SJSA1 (cell line): ENCODE results near the gene CLCF1. TPM values are rescaled to one million over a fixed set of nuclear protein-coding genes. Genes with fewer than 3 reads are reported as not detected.

Experiments used
- DNase-seq, 2 experiments: peaks; one replicate each; pipeline ENCODE4 v3.0.0-alpha.2; 2015 to 2020; ENCODE audit warnings: low spot score in 2 of 2, low read depth in 1 of 2
- H3K27ac ChIP-seq: fragments of 250-450 bp; sonication (Bioruptor Pico); 2 replicates; pipeline ENCODE4 v1.5.1; 2020; ENCODE audit warnings: mild to moderate bottlenecking, moderate library complexity
- H3K27me3 ChIP-seq: fragments of 250-450 bp; sonication (Bioruptor Pico); replicated peaks from 2 replicates; pipeline ENCODE4 v1.5.1; 2020; ENCODE audit warnings: mild to moderate bottlenecking, moderate library complexity
- H3K36me3 ChIP-seq: fragments of 250-450 bp; sonication (Bioruptor Pico); 2 replicates; pipeline ENCODE4 v1.5.1; 2020; ENCODE audit warnings: mild to moderate bottlenecking
- H3K4me1 ChIP-seq: fragments of 250-450 bp; sonication (Bioruptor Pico); replicated peaks from 2 replicates; pipeline ENCODE4 v1.6.1; 2021; ENCODE audit warnings: mild to moderate bottlenecking
- H3K4me3 ChIP-seq: fragments of 250-450 bp; sonication (Bioruptor Pico); 2 replicates; pipeline ENCODE4 v1.5.1; 2020; ENCODE audit warnings: mild to moderate bottlenecking
- H3K9me3 ChIP-seq: fragments of 250-450 bp; sonication (Bioruptor Pico); replicated peaks from 2 replicates; pipeline ENCODE4 v1.5.1; 2020; ENCODE audit warnings: mild to moderate bottlenecking
- total RNA-seq: library from RNA; depleted of rRNA; stranded (reverse); fragments of >200 nt; shearing (Covaris generic); gene quantifications from 2 replicates; pipeline ENCODE4 v1.2.3, GENCODE V29; 2014

Gene CLCF1
- total RNA-seq, 1 experiment from 2014 or later = 9.4 TPM

DNA sequence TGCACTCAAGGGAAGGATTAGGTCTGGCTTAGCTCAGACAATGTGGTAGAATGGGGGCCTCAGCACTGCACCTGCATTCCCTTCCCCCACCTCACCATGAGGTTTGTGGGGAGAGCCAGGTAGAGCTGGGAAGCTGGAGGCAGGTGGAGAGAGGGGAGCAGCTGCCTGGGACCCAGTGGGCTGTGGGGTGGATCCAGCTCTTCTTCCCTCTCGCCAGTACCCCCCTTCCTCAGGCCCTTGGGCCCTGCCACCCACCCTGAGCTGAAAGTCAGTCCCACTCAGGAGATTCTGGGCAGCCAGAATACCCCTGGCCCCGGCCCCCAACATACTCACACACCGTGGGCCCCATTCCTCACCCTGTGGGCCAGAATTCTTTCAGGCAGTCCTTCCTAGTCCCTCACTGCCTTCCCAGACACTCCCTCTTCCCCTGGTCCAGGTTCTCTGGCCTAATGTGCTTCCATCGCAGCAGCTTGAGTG is 17.0 kb downstream of the CLCF1 start:
- no peak overlapping the region for H3K27ac ChIP-seq
- peaks cover 63% of the 10 kb centered on the region for H3K4me1 ChIP-seq
- DNase-seq = no peak

DNA sequence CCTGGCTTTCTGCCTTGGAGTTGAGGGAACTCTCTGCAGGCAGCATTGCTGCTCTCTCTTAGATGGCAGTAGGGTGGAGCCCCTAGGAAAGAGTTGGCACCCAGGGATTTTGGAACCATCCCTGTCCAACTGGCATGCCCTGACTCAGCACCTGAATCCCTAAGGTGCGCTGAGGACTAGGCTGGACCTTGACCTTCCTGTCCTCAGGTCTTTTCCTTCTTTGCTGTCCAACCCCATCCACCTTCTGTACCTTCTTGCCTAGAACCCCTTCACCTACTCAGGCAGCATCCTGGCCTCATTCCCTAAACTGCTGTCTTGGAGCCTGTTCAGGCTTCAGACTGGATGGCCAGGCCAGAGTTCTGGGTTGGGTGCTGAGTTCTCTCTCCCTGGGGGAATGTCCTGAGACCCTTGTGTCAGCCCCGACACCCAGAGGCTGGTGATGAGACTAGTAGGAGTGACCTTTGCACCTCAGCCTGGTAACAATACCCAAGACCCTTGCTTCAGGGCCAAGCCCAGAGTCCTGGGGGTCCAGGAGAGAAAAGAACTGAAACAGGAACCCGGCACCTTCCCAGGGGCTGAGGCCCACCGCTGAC is 17.5 kb downstream of the CLCF1 start:
- Histone ChIP-seq H3K36me3 (peaks cover 2% of the 10 kb centered on the region; the same call in 1 of the 2 replicates), H3K4me1 (peaks cover 65% of the 10 kb centered on the region)

More for the DNA sequence above, 17.0 kb downstream of the CLCF1 start:
- Histone ChIP-seq H3K36me3 (no peaks in the 10 kb centered on the region; the same call in 1 of the 2 replicates), H3K4me3 (no peak overlapping the region), H3K27me3 (no peaks in the 10 kb centered on the region), H3K9me3 (no peaks in the 10 kb centered on the region)

DNA sequence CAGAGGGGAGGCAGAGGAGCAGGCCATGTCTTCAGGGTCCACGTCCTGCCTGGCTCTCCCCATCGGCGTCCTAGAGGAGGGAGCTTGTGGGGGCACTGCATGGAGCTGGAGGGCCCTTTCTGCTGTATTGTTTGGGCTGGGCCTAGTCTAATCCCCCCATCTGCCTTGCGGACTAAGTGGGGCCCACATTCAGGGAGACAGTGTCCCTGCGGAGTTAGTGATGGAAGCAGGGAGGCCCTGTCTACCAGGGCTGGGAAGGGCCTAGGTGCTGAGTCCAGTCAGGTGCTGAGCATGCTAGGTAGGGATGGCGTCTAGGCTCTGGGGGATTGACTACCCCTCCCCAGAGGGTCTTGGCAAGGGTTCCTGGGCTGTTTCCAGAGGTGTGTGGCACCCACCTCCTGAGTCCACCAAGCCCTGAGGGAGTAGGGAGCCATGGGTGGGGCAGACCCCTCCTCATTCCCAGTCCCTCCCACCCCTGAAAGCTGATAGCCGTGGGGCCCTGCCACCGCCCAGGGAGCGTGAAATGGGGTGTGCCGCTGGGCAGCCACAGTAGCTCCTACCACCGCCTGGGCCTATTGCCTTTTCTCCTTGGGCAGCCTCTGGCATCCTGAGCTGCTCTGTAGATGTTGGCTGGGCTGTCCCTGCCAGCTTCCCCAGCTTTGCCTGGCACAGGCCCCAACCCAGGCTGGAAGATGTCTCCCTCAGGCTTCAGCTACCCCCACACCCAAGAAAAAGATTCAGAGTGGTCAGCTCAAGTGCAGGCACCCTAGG is 18.2 kb downstream of the CLCF1 start:
- Histone ChIP-seq H3K27me3 (no peaks in the 10 kb centered on the region), H3K36me3 (peaks cover 4% of the 10 kb centered on the region; the same call in 1 of the 2 replicates), H3K27ac (peak overlapping the region; percentile 95), H3K4me1 (peaks cover 65% of the 10 kb centered on the region), H3K4me3 (no peak overlapping the region), H3K9me3 (no peaks in the 10 kb centered on the region)
- DNase-seq = no peak

More for the DNA sequence above, 17.5 kb downstream of the CLCF1 start:
- H3K4me3 ChIP-seq = no peak overlapping the region
- H3K9me3 ChIP-seq = no peaks in the 10 kb centered on the region
- no peaks in the 10 kb centered on the region for H3K27me3 ChIP-seq
- no peak overlapping the region for H3K27ac ChIP-seq
- DNase-seq = no peak

DNA sequence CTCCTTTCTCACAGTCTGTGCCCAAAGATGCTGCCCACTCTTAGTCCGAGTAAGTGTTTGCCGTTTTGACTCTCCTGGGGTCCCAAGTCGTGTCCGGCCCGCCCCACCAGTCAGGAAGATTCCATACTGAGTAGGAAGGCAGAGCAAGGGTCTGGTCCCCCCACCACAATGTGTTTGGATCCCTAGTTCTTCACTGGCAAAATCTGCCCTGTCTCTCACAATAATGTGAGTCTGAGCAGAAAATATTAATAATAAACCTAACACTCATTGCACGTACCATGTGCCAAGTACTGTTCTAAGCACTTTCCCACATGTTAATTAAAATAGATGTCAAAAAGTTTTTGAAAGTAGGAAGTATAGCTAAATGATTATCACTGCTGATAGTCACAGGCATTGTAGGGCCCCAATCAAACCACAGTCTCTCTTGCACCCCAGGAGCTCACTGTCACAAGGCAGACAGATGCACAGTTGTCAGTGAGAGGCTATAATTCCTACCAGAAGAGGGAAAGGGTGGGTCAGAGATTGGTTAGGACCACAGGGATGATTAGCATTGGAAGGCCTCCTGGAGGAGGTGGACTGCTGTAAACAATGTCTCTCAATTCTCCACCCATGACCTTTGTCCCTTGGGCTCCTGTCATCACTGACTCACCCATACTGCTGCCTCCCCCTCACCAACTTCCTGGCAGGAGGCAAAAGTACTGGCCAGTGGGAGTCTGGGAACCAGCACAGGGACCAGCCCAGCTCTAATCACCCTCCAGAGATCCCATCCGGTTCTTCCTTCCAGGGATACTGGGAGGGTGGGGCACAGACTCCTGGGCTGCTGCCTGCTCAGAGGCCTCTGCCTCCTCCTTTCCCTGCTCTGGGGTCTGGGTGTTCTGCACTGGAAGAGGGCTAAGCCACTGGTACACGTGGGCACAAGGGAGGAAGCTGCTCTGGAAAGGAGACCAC is 19.0 kb downstream of the CLCF1 start:
- no peaks in the 10 kb centered on the region for H3K9me3 ChIP-seq
- peak overlapping the region; percentile 95 for H3K27ac ChIP-seq
- H3K4me3 ChIP-seq = peak overlapping the region; percentile 46
- no peaks in the 10 kb centered on the region for H3K27me3 ChIP-seq
- peaks cover 65% of the 10 kb centered on the region for H3K4me1 ChIP-seq
- H3K36me3 ChIP-seq = peaks cover 4% of the 10 kb centered on the region; the same call in 1 of the 2 replicates
- DNase-seq = peak; percentile 95 to 97

DNA sequence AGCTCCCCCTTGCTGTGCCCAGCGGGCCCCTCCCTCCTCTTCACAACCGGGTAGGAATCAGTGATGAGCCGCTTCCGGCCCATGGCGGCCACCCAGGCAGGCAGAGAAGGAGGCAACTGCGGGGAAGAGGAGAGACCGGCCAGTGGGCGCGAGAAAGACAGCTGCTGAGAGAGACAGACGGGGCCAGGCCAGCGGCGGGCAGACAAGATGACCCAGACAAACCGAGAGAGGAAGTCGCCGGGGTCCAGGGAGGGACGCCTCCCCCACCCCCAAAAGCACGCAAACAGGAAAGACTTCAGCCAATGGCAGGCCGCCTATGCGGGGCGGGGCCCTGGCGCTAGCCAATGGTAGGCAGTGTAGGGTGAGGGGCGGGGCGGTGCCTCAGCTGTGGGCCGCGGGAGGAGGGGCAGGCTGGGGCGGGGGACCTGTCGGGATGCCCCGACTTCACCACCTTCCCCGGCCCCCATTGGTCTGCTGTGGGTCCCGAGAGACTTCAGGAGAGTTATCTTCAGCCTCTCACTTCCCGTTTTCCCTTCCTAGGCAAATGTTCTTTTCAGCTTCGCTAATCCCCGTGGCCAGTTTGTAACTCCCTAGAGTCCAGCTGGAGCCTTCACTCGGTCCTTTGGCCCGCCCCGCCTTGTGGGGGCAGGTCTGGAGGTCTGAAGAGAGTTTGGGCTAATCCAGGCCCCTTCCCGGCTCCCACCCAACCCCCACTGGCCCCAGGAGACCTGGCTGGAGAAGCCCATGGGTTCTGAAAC is 19.9 kb downstream of the CLCF1 start, which contains the start of gene POLD4:
TSS of gene POLD4 (minus strand) at position 230 of the 758 bp plus-strand sequence. CDS start at position 83, 147 bp downstream.
- peak; percentile 100 for DNase-seq
- Histone ChIP-seq H3K9me3 (no peaks in the 10 kb centered on the region), H3K36me3 (peaks cover 4% of the 10 kb centered on the region; the same call in 1 of the 2 replicates), H3K4me3 (peak within 1 kb of the TSS; percentile 46), H3K4me1 (peaks cover 65% of the 10 kb centered on the region), H3K27ac (peak within 1 kb of the TSS; percentile 95), H3K27me3 (no peaks in the 10 kb centered on the region)

DNA sequence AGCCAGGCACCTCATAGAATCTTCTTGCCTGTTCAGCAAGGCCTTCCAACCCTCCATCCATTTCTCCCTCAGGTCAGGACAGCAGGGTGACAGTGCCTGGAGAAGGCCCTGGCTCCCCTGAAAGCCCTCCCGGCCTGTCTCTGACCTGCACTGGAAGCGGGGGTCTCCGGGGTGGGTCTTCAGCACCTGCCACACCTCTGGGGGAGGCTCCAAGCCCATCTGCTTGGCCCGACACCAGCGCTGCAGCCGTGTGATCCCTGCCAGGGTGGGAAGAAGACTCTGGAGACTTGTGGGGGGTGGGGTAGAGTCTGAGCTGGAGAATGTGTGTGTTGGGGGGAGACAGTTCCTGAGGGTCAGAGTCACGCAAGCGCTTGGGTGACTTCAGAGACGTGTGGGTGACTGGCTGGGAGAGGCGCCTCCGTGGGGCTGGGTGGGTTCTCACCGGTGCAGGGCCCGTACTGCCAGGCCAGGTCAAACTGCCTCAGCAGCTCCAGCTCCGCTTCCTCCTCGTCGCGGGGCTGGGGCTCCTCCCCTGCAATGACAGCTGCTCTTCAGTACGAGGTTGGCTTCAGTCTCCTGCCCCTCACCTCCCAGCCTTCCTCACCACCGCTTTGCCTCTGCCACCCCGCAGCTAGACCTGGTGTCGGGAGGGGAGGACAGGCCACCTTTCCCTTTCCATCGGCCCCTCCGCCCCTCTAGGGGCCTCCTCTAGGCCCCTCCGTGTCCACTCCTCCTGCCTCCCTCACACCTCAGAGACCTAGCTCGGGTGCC is 20.7 kb downstream of the CLCF1 start:
- Histone ChIP-seq H3K4me3 (peak overlapping the region; percentile 46), H3K4me1 (peaks cover 60% of the 10 kb centered on the region), H3K36me3 (peaks cover 4% of the 10 kb centered on the region; the same call in 1 of the 2 replicates), H3K9me3 (no peaks in the 10 kb centered on the region), H3K27me3 (no peaks in the 10 kb centered on the region), H3K27ac (peak overlapping the region; percentile 95)
- DNase-seq = peak; percentile 30 to 76

DNA sequence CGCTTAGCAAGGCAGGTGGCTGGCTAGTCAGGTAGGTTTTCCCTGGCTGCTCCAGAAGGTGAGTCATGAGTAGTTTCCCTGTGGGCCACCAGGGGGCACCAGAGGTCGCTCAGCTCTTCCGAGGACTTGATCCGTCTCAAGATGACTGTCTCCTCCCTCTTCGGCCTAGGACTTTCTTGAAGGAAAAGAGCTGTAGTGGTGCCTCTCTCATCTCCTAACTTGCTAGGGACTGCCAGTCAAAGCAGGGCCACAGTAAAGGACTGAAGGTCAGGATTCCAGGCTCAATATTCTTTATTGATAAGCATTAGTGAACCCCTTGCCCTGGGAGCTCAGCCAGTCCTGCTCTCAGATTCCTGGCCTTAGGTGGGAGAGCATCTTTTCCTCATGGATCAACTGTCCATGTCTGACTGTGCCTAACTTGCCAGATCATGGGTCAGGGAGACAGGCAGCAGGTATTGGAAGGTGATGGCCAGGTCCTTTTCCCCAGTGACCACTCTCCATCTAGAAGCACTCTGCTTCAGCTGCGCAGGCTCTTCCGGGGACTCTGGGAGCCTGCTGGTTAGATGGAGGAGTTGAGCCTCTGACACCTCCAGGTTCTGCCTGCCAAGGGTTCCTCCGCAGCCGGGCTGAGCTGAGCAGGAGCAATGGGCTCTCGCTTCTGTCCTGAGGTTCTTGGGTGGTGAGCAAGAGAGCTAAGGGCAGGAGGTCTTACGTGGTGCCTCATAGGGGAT is 22.0 kb downstream of the CLCF1 start:
- Histone ChIP-seq H3K4me1 (peaks cover 47% of the 10 kb centered on the region), H3K4me3 (no peak overlapping the region), H3K27ac (no peak overlapping the region), H3K27me3 (no peaks in the 10 kb centered on the region), H3K9me3 (no peaks in the 10 kb centered on the region), H3K36me3 (peaks cover 4% of the 10 kb centered on the region; the same call in 1 of the 2 replicates)
- DNase-seq = peak; percentile 74 to 80

DNA sequence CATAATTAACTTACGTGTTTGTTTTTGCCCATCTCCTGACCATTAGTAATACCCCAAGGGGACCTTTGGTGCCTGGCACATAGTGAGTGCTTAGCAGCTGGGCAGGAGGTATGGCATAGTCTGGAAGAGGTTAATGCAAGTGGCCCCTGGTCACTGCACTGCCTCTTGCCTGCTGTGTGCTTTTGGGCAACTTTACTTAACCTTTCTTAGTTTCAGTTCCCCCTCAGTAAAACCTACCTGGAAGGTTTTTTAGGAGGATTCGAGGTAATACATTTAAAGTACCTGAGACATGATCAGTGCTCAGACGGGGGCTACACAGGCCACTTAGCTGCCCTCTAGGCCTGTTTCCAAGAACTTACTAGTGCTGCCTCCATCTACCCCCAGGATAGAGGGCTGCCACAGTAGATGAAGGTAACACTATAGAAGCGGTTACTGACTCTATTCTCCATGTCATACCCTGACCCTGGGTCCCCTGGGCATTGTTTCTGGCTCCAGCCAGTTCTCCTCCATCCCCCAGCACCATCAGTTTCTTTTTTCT is 23.4 kb downstream of the CLCF1 start:
- no peak for DNase-seq
- H3K36me3 ChIP-seq = peaks cover 4% of the 10 kb centered on the region; the same call in 1 of the 2 replicates
- H3K27ac ChIP-seq = no peak overlapping the region
- H3K4me3 ChIP-seq = no peak overlapping the region
- H3K4me1 ChIP-seq = peaks cover 32% of the 10 kb centered on the region
- H3K9me3 ChIP-seq = no peaks in the 10 kb centered on the region
- no peaks in the 10 kb centered on the region for H3K27me3 ChIP-seq

DNA sequence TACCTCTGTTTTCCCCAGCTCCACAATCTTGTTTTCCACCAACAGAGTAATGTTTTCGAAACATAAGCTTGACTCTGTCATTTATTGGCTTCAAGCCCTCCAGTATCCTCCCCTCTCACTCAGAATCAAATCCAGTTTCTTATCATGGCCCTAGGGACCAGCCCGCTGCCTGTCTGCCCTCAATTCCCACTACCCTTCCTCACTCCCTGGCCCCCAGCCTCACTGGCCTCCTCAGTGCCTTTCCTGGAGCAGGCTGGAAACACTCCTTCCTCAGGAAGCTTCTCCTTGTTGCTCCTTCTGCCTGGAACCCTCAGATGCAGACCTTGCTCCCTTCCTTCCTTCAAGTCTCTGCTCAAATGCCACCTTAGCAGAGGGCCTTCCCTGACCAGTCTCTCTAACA is 23.9 kb downstream of the CLCF1 start:
- Histone ChIP-seq H3K27me3 (no peaks in the 10 kb centered on the region), H3K36me3 (peaks cover 4% of the 10 kb centered on the region; the same call in 1 of the 2 replicates), H3K27ac (no peak overlapping the region), H3K9me3 (no peaks in the 10 kb centered on the region), H3K4me1 (peaks cover 27% of the 10 kb centered on the region), H3K4me3 (no peak overlapping the region)
- DNase-seq = no peak

DNA sequence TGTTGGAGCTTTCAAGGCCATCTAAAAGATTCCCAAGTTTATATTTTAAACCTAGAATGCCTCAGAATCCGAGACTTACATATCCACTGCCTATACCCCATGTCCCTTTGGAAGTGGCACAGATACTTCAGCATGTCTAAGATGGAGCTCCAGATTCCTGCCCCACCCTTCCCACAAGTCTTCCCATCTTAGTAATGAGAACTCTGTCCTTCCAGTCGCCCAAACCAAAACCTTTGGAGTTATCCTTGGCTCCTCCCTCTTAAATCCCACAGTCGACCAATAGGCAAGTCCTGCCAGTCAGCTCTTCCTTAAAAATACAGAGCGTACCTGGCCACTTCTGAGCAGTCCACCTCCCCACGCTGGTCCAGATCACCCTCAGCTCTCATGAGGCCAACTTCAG is 24.4 kb downstream of the CLCF1 start:
- H3K36me3 ChIP-seq = peaks cover 4% of the 10 kb centered on the region; the same call in 1 of the 2 replicates
- H3K27ac ChIP-seq = no peak overlapping the region
- no peak overlapping the region for H3K4me3 ChIP-seq
- H3K27me3 ChIP-seq = no peaks in the 10 kb centered on the region
- DNase-seq = no peak
- peaks cover 23% of the 10 kb centered on the region for H3K4me1 ChIP-seq
- H3K9me3 ChIP-seq = no peaks in the 10 kb centered on the region

DNA sequence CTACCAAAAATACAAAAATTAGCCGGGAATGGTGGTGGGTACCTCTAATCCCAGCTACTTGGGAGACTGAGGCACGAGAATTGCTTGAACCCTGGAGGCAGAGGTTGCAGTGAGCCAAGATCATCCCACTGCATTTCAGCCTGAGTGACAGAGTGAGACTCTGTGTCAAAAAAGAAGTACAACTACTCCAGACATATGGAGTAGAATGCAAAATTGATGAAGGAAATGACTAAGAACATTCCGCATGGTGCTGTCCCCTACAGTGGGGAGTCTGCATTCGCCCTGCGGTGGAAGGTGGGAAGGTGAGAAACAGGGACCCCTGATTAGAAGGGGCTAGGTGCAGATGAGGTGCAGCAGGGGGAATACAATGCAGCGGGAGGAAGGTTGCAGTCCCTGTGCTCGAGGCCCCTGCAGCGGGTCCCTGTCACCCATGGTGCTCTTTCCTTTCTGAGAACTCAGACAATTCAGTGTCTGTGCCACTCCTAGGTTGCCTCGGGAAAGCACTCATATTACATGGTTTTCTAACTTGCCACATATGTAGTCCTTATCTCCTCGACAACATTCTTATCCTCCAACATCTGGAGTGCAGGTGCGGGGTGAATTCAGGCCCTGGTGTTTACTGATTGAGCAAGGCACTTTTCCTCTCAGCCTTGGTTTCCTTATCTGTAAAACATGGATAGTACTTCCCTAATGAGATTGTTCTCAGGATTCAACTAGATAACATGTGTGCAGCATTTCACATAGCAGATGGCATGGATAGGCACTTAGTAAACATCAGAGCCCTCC is 25.2 kb downstream of the CLCF1 start:
- H3K27ac ChIP-seq = no peak overlapping the region
- no peak overlapping the region for H3K4me3 ChIP-seq
- peaks cover 18% of the 10 kb centered on the region for H3K4me1 ChIP-seq
- peaks cover 4% of the 10 kb centered on the region; the same call in 1 of the 2 replicates for H3K36me3 ChIP-seq
- H3K9me3 ChIP-seq = no peaks in the 10 kb centered on the region
- no peak for DNase-seq
- H3K27me3 ChIP-seq = no peaks in the 10 kb centered on the region
